NOMO-1 (cell line): Measurements from ENCODE around the gene CTBS.
"Not testable (repeated sequence)": the region's sequence is repeated elsewhere in the genome, so short reads cannot be mapped to it uniquely, and the experiment has no call there.

Experiments used
- DNase-seq, 2 experiments: peaks; one replicate each; lab custom pipeline; 2025; ENCODE audit not compliant: unreplicated experiment in 2 of 2; lab: John Stamatoyannopoulos, UW

CTBS gene, protein sequence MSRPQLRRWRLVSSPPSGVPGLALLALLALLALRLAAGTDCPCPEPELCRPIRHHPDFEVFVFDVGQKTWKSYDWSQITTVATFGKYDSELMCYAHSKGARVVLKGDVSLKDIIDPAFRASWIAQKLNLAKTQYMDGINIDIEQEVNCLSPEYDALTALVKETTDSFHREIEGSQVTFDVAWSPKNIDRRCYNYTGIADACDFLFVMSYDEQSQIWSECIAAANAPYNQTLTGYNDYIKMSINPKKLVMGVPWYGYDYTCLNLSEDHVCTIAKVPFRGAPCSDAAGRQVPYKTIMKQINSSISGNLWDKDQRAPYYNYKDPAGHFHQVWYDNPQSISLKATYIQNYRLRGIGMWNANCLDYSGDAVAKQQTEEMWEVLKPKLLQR

DNA sequence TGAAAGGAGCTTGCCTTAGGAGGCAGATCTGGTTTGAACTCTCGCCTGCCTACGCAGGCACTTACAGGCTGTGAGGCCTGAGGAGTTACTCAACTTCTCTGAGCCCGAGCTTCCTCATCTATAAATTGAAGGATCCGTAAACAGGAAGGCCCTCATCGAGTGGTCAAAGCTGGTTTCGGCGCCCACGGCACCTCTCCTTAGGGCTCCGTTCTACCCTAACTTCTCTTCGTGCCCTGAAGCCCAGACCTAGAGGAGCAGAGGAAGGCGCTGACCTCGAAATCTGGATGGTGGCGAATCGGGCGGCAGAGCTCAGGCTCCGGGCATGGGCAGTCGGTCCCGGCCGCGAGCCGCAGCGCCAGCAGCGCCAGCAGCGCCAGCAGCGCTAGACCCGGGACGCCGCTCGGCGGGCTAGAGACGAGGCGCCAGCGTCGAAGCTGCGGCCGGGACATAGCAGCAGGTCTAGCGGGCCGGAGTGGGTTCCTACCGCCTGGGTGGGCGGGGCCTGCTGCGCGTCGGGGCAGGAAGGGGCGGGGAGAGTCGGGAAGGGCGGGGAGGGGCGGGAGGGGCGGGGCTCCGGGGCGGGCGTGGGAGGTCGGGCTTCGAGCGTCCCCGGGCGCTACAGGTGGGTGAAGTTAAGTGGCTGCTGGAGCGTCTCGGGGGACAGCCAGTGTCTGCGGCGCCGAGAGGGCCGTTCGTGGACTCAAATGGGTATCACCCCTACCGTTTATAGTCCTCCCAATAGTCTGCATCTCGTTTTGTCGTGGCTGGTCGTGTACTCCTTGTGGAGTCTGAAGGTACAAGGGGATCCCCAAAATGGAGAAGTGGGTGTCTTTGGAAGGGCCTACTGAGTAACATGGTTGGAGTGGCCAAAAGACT is at the start of gene CTBS:
Gene CTBS (minus strand): TSS at position 474 of the 876 bp plus-strand sequence. CDS start 25 bp downstream, at position 449.
- DNase-seq = peak; percentile 78 to 91

DNA sequence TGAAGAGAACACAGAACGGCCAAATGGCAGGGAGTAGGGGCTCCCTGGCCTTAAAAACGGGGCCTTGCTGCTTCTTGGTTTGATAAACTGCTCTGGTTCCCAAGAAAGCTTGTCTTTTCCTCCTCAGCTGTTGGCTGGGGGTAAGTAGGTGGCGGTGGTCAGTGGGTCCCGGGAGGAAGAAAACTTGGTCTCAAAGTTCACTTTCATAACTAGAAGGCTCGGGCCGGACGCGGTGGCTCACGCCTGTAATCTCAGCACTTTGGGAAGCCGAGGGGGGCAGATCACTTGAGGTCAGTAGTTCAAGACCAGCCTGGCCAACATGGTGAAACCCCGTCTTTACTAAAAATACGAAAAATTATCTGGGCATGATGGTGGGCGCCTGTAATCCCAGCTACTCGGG is 47.3 kb upstream of the CTBS start:
- no peak for DNase-seq

DNA sequence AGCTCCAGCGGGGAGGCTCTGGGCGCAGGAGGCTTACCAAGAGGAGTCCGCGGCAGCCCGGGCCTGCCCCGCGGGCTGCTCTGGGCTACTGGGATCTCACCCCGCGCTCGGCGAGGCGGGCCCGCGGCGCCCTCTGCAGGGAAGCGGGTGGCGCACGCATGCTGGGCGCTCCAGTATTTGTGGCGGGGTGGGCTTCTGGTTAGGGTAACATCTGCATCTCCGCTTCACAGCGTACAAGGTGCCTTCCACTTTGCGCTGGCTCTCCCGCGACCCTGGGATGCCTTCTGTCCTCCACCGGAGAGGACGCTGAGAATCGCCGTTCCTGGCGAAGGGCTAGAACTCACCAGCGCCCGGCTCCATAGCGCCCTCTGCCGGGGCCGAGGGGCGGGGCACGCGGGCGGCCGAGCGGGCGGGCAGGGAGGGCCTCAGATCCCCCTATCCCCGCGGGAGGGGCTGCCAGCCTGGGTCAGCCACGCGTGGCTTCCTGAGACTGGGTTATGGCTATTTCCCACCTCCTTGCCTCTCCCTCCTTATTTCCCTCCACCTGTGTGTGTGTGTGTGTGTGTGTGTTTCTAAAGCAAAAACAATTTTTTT is 46.6 kb upstream of the CTBS start:
- DNase-seq = peak; percentile 78 to 85

DNA sequence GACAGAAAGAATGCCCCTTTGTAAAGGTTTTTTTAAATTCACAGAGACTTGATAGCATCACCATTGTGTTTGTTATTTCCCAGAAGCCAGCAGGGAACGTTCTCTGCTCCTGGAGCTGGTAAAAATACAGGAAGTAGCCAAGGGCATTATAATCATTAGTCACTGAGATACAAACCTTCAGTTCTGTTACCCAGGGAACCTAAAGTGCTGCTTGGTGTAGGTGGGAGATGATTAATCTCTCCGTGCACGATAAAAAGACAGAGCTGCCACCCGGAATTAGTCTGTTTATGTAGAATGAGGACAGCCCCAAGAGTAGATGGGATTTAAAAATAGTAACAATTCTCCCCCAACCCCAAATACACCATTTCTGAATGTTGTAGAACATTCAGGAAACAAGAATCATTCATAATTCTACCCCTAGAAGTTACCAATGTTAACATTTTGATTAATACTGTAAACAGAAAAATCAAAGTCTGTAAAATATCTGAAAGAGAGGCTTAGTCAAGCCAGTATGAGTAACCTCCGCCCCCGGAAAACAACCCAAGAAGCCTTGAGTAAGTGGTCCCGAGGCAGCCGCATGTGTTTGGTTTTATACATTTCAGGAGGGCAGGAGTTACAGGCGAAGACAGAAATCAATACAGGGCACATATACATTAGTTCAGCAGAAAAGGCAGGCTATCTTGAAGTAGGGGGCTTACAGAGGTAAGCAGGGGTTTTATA is 45.3 kb upstream of the CTBS start:
- peak; percentile 53 to 78 for DNase-seq

DNA sequence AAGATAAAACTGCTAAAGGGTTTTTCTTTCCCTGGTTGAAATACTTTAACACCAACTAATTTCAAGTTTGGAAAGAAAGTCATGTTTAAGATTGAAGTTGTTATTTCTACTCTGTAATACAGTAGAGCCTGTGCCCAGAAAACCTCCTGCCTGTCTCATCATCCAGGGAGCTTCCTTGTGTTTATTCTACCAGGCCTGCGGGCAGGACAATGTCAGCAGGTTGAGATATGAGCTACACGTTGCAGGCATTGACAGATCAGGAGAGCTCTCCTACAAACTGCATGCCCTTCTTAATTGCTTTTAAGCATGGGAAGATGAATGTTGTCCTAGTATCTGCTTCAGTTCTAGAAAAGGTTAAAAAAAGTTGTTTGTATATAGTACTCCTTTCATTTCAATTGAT is 43.1 kb upstream of the CTBS start:
- no peak for DNase-seq

DNA sequence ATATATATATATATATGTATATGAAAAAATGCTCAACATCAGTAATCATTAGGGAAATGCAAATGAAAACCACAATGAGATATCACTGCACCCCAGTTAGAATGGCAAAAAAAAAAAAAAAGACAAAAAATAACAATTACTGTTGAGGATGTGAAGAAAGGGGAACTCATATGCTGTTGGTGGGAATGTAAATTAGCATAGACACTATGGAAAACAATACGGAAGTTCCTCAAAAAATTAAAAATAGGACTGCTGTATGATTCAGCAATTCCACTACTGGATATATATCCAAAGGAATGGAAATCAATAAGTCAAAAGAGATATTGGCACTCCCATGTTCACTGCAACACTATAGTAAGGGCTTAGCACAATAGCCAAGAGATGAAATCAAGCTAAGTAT is 41.5 kb upstream of the CTBS start:
- DNase-seq = peak in 1 of 2 experiments; percentile 11

DNA sequence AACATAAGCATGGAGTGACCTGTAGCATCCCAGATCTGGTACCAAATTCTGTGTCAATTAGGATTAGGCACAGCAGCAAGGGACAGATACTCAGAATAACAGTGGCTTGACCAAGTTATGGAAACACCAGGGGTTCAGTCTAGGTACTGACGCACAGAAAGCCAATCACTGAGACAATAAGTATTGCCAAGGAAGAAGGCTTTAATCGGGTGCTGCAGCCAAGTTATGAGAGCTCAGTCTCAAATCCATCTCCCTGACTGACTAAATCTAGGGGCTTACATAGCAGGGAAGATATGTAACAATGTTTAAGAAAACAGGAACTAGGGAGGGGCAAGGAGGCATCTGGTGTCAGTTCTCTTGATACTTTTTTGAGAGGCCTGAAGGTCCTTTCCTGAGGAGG is 39.6 kb upstream of the CTBS start:
- DNase-seq = no peak

DNA sequence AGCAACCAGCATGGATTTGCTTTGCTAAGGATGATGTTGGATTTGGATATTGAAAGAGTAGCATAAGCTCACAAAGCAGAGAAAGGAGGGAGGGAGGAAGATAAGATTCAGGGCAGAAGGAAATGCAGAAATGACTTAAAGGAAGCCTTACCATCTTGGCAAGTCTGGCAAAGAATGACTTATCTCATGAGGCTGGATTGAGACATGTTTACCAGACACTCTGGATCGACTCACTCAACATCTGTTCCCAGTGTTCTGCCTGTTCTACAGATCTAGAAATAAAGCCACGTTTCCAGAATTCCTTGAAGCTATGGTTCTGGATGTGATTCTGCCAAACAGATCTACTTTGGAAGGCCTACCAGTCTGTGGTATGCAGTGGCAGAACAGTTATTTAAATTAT is 38.8 kb upstream of the CTBS start:
- no peak for DNase-seq

DNA sequence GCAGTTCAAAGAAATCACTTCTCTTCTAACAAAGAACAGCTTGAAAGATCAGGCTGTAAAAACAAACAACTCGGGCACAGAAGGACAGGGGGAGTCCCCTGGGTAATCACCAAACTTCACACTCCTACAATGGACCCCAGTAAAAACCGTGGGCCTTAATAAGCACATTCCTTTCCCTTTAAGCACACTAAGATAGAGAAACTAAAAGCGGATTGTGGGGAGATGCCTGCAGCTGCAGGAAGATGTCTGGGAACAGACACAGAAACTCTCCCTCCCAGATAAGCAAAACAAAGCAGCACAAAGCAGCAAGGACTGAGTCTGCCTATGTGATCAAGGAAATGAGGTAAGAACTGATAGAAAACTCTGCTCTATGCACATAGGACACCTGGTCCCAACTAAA is 37.6 kb upstream of the CTBS start:
- no peak for DNase-seq

DNA sequence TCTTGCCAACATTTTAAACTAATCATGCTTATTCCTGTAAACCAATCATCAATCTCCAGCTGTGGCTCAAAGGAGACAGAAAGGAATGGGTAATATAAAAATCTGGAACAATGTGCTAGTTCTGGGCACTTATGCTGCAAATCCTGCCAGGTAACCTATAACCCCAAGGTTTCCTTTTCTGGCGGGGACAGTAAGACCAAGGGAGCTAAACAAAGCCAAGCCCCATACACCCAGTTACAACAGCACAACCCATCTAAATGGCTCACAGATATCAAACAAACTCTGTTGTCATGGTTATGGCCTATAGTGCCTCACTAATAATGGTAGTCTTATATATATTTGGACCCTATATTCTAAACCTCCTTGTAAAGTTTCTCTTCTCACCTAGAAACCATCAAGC is 36.9 kb upstream of the CTBS start:
- no peak for DNase-seq

DNA sequence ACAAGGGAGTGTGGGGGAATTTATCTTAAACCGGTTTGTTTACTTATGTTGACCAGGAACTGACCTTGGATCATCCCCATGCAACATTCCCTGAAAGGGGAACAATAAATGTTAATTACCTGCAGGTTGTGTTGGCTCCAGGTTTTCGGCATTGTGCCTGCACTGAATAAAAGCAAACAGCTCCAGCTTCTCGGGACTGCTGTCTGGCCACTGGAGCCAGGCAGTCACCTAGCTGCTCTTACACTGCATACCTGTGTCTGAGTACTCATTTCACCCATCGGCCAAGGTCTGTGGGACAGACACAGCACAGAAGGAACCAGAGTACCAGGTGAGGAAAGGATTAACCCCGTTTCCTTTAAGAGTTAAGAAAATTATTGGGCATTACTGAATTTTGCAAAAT is 32.7 kb upstream of the CTBS start:
- no peak for DNase-seq

DNA sequence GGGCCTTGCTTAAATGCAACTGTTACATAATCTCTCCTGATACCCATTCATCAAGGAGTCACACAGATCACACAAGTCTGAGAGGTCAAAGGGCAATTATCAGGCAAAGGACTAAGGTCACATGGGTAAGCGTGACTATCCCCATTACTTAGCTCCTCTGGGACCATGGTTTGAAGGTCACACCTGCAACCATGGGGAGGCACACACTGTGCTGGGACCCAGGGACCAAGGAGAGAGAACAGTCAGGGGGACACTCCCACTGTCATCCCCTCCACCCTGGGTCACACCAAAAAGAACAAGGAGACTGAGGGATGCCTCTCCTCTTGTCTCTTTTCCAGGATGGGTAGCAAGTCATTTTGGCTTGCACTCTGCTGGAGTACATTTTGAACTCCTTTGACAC is 30.9 kb upstream of the CTBS start:
- DNase-seq = no peak

DNA sequence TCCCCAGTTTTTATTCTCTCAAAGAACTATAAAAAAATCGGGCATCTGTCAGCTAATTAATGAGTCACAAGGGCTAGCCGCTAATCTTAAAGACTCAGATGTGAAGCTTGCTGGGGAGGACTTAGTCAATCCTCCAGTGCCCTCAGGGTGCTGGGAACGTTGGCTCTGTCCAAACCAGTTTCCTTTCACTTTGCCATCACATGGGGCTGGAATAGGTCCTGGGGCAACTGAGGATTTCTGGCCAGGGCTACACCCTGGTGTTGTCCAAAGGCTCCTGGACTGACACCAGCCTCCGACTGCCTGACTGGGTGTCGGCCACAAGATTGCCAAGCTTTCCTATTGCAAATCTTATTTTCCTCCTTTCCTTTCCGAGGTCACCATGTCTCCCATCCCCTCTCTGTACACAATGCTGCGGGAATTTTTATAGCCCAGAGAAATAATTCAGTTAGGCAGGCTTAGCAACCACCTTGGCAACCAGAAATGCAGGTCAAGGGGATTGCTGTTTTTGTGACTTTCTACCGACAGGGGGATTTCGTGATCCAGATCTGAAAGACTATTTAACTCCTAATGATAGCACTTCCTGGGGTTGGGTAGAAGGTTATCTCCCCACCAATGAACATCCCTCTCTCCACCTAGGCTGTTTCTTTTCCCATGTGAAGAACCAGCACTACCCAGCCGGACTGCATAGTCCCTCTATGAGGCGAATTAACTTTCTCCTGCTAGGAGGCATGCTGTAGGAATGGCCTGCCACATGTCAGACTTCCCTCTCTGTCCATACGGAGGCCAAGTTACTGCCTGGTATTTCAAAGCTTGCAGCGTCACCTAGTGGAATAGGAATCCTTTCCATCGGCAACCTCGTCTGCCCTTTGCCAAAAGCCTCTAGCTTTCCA is 29.9 kb upstream of the CTBS start:
- no peak for DNase-seq

DNA sequence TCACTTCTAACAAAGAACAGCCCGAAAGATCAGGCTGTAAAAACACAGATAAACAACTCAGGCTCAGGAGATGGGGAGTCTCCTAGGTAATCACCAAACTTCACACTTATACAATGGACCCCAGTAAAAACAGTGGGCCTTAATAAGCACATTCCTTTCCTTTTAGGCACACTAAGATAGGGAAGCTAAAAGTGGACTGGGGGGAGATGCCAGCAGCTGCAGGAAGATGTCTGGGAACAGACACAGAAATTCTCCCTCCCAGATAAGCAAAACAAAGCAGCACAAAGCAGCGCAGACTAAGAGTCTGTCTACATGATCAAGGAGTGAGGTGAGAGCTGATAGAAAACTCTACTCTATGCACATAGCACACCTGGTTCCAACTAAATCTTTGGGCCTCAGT is 29.0 kb upstream of the CTBS start:
- DNase-seq = no peak

DNA sequence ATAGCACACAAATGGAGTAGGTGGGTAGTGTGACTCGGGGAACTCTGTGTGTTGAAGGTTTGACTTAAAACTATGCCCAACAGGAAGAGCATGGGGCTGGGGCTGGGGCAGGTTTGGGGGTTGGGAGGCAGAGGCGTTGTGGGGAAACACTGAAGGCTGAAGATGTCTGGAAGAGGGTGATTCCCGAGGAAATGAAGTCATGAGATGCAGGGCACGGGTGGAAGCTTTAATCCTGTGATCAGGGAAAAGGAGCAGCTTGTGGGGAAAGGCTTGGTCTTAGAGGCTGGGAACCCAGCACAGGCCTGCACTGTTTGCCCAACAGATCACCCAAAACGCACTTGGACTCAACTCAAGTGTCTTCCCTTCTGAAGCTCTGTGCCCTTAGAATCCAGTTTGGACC is 26.6 kb upstream of the CTBS start:
- DNase-seq = no peak

DNA sequence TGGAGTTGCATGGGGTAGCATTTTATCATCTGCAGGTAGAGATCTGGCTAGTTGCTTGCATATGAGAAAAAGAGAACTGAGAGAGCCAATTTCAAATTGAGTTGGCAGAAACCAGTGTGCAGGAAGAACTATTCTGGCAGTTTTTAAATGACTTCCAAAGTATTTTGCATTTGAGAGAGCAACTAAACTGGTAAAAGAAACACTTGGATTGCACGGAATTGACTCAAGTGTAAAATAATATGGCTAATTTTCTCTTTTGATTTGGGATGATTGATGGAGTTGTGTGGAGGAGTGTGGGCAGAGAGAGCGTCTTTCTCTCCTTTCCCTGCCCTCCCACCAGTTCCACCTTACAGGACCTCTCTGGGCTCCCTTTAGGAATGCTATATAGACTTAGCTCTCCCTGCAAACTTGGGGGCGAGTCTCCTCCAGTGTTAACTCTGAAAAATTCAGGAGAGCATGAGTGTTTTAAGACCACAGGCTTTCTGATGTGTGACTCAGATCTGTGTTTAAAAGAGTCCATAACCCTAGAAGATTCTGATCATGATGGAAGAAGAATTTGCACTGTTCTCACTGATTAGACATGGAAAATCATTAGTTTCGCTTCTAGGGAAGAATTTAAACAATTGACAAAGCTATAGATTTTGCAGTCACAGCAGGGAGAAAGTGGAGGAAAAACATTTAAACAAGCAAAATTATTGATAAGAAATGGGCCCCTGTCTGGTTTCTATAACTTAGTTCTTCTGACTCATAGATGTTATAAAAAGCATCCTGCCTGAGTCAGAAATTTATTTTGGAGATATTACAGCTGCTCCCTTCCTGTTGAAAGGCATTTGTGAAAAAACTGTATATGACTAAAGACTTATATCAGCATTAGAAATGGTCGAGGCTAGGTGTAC is 24.9 kb upstream of the CTBS start:
- DNase-seq = peak in 1 of 2 experiments; percentile 26

DNA sequence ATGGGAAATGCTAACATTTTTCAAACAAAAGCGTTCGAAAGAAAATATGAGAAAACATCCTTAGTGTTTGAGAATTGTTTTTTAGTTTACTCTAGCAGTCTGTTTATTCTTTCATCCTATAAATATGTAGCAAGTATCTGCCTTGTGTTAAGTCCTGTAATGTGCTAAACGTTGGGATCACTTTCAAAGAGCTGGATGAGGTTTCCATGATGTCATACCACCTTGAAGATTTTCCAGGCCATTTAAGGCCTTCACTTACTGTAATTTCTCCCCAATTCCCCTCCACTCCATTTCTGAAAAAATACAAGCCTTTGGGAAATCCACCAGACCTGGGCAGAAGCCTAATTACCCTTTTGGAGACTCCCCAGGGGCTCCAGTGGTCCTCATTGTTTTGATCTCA is 24.2 kb upstream of the CTBS start:
- DNase-seq = no peak

DNA sequence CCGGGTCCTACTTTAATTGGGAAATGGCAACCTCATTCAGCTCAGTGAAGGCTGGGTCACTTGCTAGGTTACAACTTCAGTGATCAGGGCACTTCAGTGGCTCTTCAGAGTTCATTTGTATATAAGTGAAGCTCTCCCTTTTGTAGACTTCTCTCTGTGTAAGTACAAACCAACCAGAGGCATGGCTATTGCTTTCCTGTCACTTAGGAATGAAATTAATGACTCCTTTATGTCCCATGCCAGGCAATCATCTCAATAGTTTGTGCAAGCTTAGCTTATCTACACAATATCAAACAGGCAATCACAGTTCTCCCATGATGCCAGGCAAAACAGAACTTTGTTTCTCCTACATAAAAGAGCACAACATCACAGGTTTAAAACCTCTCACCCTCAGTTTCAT is 22.8 kb upstream of the CTBS start:
- no peak for DNase-seq

DNA sequence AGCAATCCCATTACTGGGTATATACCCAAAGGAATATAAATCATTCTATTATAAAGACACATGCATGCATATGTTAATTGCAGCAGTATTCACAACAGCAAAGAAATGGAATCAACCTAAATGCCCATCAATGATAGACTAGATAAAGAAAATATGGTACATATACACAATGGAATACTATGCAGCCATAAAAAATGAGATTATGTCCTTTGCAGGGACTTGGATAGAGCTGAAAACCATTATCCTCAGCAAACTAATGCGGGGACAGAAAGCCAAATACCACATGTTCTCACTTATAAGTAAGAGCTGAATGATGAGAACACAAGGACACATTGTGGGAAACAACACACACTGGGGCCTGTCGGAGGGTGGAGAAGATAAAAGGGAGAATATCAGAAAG is 20.7 kb upstream of the CTBS start:
- DNase-seq = not testable (repeated sequence)
